Neural cell (in vitro differentiated cells): ENCODE results near the gene PTPRR. TPM values are rescaled to one million over a fixed set of nuclear protein-coding genes. Genes with fewer than 3 reads are reported as not detected.

ENCODE experiments used
- H2AFZ ChIP-seq: fragments of 200-600, 300-800 bp; sonication (generic), shearing (Covaris generic); 2 replicates; pipeline ENCODE4 v1.6.0; 2014; ENCODE audit warnings: low read depth, mild to moderate bottlenecking, antibody characterized with exemption, low read length, moderate library complexity
- H3F3A ChIP-seq: fragments of 200-600 bp; shearing (Covaris generic); 2 replicates; pipeline ENCODE4 v1.6.1; 2016; ENCODE audit warnings: mild to moderate bottlenecking, moderate library complexity, mixed read lengths, antibody characterized with exemption, low read length; ENCODE audit not compliant: insufficient read depth, poor library complexity, severe bottlenecking
- H3K27ac ChIP-seq: fragments of 200-600, 300-800 bp; sonication (generic), shearing (Covaris generic); 2 replicates; pipeline ENCODE4 v1.5.1; 2014; ENCODE audit warnings: mild to moderate bottlenecking, low read length, moderate library complexity
- H3K27me3 ChIP-seq: fragments of 300-800, 200-600 bp; sonication (generic), shearing (Covaris generic); 2 replicates; pipeline ENCODE4 v1.6.0; 2014; ENCODE audit warnings: mild to moderate bottlenecking, low read depth, low read length, moderate library complexity; ENCODE audit not compliant: insufficient read depth
- H3K36me3 ChIP-seq: fragments of 300-800, 200-600 bp; sonication (generic), shearing (Covaris generic); 2 replicates; pipeline ENCODE4 v1.5.1; 2014; ENCODE audit warnings: mild to moderate bottlenecking, antibody characterized with exemption, low read length, moderate library complexity; ENCODE audit not compliant: insufficient read depth
- H3K4me2 ChIP-seq: fragments of 300-800, 200-600 bp; sonication (generic), shearing (Covaris generic); 2 replicates; pipeline ENCODE4 v1.6.0; 2014; ENCODE audit warnings: mild to moderate bottlenecking, low read length
- H3K4me3 ChIP-seq: fragments of 300-800, 200-600 bp; sonication (generic), shearing (Covaris generic); 2 replicates; pipeline ENCODE4 v1.5.1; 2014; ENCODE audit warnings: mild to moderate bottlenecking, low read length, moderate library complexity
- H3K79me2 ChIP-seq: fragments of 200-600 bp; shearing (Covaris generic); replicated peaks from 2 replicates; pipeline ENCODE4 v1.6.0; 2014; ENCODE audit warnings: mild to moderate bottlenecking, low read length, moderate library complexity; ENCODE audit not compliant: insufficient read depth
- H3K9ac ChIP-seq: fragments of 300-800, 200-600 bp; sonication (generic), shearing (Covaris generic); 2 replicates; pipeline ENCODE4 v1.6.1; 2016; ENCODE audit warnings: mild to moderate bottlenecking, low read length, mixed read lengths
- H3K9me2 ChIP-seq: fragments of 200-600 bp; shearing (Covaris generic); 2 replicates; pipeline ENCODE4 v1.6.1; 2016; ENCODE audit warnings: mild to moderate bottlenecking, low read length, mixed read lengths; ENCODE audit not compliant: insufficient read depth
- H3K9me3 ChIP-seq: fragments of 200-600, 300-800 bp; sonication (generic), shearing (Covaris generic); 2 replicates; pipeline ENCODE4 v1.6.1; 2016; ENCODE audit warnings: mild to moderate bottlenecking, mixed run types, low read length, moderate library complexity, mixed read lengths
- H4K20me1 ChIP-seq: fragments of 200-600 bp; shearing (Covaris generic); 2 replicates; pipeline ENCODE4 v1.6.1; 2016; ENCODE audit warnings: mild to moderate bottlenecking, mixed run types; ENCODE audit not compliant: insufficient read depth
- EP300 ChIP-seq: fragments of 450-650 bp; conservative IDR thresholded peaks from 2 replicates; pipeline ENCODE4 v1.6.1; 2014; ENCODE audit warnings: antibody characterized with exemption, mild to moderate bottlenecking, moderate library complexity; ENCODE audit not compliant: poor library complexity, severe bottlenecking
- RAD21 ChIP-seq: fragments of 450-650 bp; conservative IDR thresholded peaks from 2 replicates; pipeline ENCODE4 v1.6.1; 2014; ENCODE audit warnings: antibody characterized with exemption, mild to moderate bottlenecking, moderate library complexity
- SMC3 ChIP-seq: fragments of 450-650 bp; conservative IDR thresholded peaks from 2 replicates; pipeline ENCODE4 v1.6.1; 2014; ENCODE audit warnings: antibody characterized with exemption, mild to moderate bottlenecking, moderate library complexity; ENCODE audit not compliant: poor library complexity
- TAF1 ChIP-seq: IDR thresholded peaks from 2 replicates; pipeline ENCODE4 v1.6.1; 2012; ENCODE audit warnings: low read depth
- polyA plus RNA-seq: library from polyadenylated mRNA; depleted of rRNA; stranded (reverse); fragments of >200 nt; gene quantifications from 2 replicates; pipeline ENCODE4 v1.2.3, GENCODE V29; 2014
- TF ChIP-seq, protein P1 (sequence below): fragments of 450-650 bp; IDR thresholded peaks from 2 replicates; pipeline ENCODE4 v1.5.1; 2014; ENCODE audit warnings: antibody characterized with exemption, mild to moderate bottlenecking, moderate library complexity; ENCODE audit not compliant: poor library complexity, severe bottlenecking
- TF ChIP-seq, protein P2 (sequence below): IDR thresholded peaks from 2 replicates; pipeline ENCODE4 v1.6.1; 2012; ENCODE audit warnings: borderline replicate concordance

The PTPRR gene
- polyA plus RNA-seq, 1 donor from 2014 or later: 2.2 TPM

DNA sequence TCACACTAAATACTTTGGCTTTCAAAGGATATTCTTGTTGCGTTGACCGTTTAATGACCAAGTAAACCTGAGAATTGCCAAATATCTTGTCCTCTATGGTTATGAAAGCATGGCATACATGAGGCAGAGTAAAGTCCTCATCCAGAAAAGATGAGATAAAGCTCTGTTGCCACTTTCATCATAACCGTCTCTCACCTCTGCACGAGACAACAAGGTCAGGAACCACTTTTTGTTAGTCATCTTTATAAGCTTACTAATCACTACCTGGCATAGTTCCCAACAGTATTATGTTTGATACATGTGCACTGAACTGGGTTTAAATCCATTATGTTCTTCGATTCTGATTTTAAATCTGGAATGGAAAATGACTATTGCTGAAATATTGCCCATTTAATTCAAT, 314.6 kb downstream of the PTPRR start:
- Histone ChIP-seq H3K4me2 (no peak overlapping the region), H4K20me1 (no peaks in the 10 kb centered on the region), H3K9me2 (no peaks in the 10 kb centered on the region), H3K9me3 (no peaks in the 10 kb centered on the region), H3K27ac (no peak overlapping the region), H3K4me3 (no peak overlapping the region), H3K79me2 (no peaks in the 10 kb centered on the region), H3K27me3 (peaks cover 21% of the 10 kb centered on the region), H3F3A (no peaks in the 10 kb centered on the region), H3K36me3 (no peaks in the 10 kb centered on the region), H2AFZ (no peak overlapping the region), H3K9ac (no peak overlapping the region)
- TF ChIP-seq RAD21 (no peak), SMC3 (no peak), EP300 (no peak), TAF1 (no peak)
- TF ChIP-seq, protein P1, sequence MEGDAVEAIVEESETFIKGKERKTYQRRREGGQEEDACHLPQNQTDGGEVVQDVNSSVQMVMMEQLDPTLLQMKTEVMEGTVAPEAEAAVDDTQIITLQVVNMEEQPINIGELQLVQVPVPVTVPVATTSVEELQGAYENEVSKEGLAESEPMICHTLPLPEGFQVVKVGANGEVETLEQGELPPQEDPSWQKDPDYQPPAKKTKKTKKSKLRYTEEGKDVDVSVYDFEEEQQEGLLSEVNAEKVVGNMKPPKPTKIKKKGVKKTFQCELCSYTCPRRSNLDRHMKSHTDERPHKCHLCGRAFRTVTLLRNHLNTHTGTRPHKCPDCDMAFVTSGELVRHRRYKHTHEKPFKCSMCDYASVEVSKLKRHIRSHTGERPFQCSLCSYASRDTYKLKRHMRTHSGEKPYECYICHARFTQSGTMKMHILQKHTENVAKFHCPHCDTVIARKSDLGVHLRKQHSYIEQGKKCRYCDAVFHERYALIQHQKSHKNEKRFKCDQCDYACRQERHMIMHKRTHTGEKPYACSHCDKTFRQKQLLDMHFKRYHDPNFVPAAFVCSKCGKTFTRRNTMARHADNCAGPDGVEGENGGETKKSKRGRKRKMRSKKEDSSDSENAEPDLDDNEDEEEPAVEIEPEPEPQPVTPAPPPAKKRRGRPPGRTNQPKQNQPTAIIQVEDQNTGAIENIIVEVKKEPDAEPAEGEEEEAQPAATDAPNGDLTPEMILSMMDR: no peak

DNA sequence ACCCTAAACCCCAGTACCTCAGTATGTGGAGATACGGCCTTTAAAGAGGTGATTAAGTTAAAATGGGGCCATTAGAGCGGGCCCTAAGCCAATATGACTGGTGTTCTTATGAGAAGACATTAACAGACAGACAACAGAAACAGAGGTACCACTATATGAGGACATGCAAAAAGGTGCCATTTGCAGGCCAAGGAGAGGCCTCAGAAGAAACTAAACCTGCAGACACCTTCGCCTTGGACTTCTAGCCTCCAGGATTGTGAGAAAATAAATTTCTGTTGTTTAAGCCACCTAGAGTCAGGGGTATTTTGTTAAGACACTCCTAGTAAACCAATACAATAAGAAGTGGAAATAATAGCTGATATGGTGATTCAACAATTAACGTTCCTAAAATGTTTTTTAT, 315.9 kb downstream of the PTPRR start:
- Histone ChIP-seq H3K27ac (no peak overlapping the region), H3K4me3 (no peak overlapping the region), H3K9me3 (no peaks in the 10 kb centered on the region), H4K20me1 (no peaks in the 10 kb centered on the region), H3K9me2 (no peaks in the 10 kb centered on the region), H3K4me2 (no peak overlapping the region), H3K36me3 (no peaks in the 10 kb centered on the region), H2AFZ (no peak overlapping the region), H3K27me3 (peaks cover 12% of the 10 kb centered on the region), H3K9ac (no peak overlapping the region), H3F3A (no peaks in the 10 kb centered on the region), H3K79me2 (no peaks in the 10 kb centered on the region)
- TF ChIP-seq EP300 (no peak), SMC3 (no peak)
- TF ChIP-seq, protein P2, sequence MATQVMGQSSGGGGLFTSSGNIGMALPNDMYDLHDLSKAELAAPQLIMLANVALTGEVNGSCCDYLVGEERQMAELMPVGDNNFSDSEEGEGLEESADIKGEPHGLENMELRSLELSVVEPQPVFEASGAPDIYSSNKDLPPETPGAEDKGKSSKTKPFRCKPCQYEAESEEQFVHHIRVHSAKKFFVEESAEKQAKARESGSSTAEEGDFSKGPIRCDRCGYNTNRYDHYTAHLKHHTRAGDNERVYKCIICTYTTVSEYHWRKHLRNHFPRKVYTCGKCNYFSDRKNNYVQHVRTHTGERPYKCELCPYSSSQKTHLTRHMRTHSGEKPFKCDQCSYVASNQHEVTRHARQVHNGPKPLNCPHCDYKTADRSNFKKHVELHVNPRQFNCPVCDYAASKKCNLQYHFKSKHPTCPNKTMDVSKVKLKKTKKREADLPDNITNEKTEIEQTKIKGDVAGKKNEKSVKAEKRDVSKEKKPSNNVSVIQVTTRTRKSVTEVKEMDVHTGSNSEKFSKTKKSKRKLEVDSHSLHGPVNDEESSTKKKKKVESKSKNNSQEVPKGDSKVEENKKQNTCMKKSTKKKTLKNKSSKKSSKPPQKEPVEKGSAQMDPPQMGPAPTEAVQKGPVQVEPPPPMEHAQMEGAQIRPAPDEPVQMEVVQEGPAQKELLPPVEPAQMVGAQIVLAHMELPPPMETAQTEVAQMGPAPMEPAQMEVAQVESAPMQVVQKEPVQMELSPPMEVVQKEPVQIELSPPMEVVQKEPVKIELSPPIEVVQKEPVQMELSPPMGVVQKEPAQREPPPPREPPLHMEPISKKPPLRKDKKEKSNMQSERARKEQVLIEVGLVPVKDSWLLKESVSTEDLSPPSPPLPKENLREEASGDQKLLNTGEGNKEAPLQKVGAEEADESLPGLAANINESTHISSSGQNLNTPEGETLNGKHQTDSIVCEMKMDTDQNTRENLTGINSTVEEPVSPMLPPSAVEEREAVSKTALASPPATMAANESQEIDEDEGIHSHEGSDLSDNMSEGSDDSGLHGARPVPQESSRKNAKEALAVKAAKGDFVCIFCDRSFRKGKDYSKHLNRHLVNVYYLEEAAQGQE: no peak

DNA sequence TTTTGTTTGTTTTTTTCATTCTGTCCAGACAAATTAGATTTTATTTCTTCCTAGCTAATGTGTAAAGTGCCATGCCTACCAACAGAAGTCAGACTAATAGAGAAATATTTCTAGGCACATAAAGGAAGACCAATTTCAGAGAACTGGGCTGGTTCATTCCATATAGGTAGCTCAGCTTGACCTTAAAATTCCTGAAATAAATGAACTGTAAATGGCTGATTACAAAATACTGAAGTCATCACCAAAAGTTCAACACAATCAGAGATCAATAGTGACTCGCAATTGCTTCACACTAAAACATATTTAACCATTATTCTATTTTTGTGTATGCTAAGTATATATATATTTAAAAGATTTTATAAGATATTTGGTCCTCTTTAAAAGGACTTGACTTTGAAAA, 317.5 kb downstream of the PTPRR start:
- Histone ChIP-seq H3K9ac (no peak overlapping the region), H4K20me1 (no peaks in the 10 kb centered on the region), H3K36me3 (no peaks in the 10 kb centered on the region), H3F3A (no peaks in the 10 kb centered on the region), H3K4me3 (no peak overlapping the region), H3K9me3 (no peaks in the 10 kb centered on the region), H3K4me2 (no peak overlapping the region), H3K9me2 (no peaks in the 10 kb centered on the region), H3K27me3 (no peaks in the 10 kb centered on the region), H3K79me2 (no peaks in the 10 kb centered on the region), H3K27ac (no peak overlapping the region), H2AFZ (no peak overlapping the region)
- TF ChIP-seq, protein P1: no peak
- no peak for TF ChIP-seq EP300
